ENCODE data around the gene MYL11.
"Not testable (repeated sequence)": the region's sequence is repeated elsewhere in the genome, so short reads cannot be mapped to it uniquely, and the experiment has no call there.

MYL11 gene

GRCh38 chr16:30374538-30374937 is at the start of gene MYL11:
TSS of gene MYL11 (plus strand) at chr16:30374802. CDS start at chr16:30374858, 56 bp downstream.
- DNase-seq (ENCODE audit: low spot score), result no peak

- DNase-seq (ENCODE audit: low spot score), result peak; percentile 74
Observed at GRCh38 chr16:30334473-30334989, 40.1 kb upstream of the MYL11 start.

GRCh38 chr16:30335028-30335597 is 39.5 kb upstream of the MYL11 start:
- peak; percentile 84 for DNase-seq (ENCODE audit: low spot score)

GRCh38 chr16:30335598-30336474 is 38.8 kb upstream of the MYL11 start:
- peak; percentile 13 for DNase-seq (ENCODE audit: low spot score)

GRCh38 chr16:30337964-30338357 is 36.6 kb upstream of the MYL11 start:
- DNase-seq (ENCODE audit: low spot score), result not testable (repeated sequence)

- not testable (repeated sequence) for DNase-seq (ENCODE audit: low spot score)
Observed at GRCh38 chr16:30338715-30339114, 35.9 kb upstream of the MYL11 start.

- DNase-seq (ENCODE audit: low spot score), result no peak
Observed at GRCh38 chr16:30340621-30341020, 34.0 kb upstream of the MYL11 start.

GRCh38 chr16:30341971-30342370 is 32.6 kb upstream of the MYL11 start:
- not testable (repeated sequence) for DNase-seq (ENCODE audit: low spot score)

GRCh38 chr16:30342751-30343490 is 31.7 kb upstream of the MYL11 start:
- DNase-seq (ENCODE audit: low spot score), result no peak

GRCh38 chr16:30343491-30343820 is 31.1 kb upstream of the MYL11 start:
- not testable (repeated sequence) for DNase-seq (ENCODE audit: low spot score)

GRCh38 chr16:30346286-30346685 is 28.3 kb upstream of the MYL11 start:
- DNase-seq (ENCODE audit: low spot score), result no peak

- DNase-seq (ENCODE audit: low spot score), result no peak
Observed at GRCh38 chr16:30348113-30348512, 26.5 kb upstream of the MYL11 start.

- no peak for DNase-seq (ENCODE audit: low spot score)
Observed at GRCh38 chr16:30348929-30349328, 25.7 kb upstream of the MYL11 start.

GRCh38 chr16:30349675-30350074 is 24.9 kb upstream of the MYL11 start:
- no peak for DNase-seq (ENCODE audit: low spot score)

- no peak for DNase-seq (ENCODE audit: low spot score)
Observed at GRCh38 chr16:30350134-30350871, 24.3 kb upstream of the MYL11 start.

GRCh38 chr16:30351001-30351441 is 23.6 kb upstream of the MYL11 start:
- DNase-seq (ENCODE audit: low spot score), result no peak

- DNase-seq (ENCODE audit: low spot score), result peak; percentile 80
Observed at GRCh38 chr16:30351586-30352419, 22.8 kb upstream of the MYL11 start.

GRCh38 chr16:30352488-30353401 is 21.9 kb upstream of the MYL11 start:
- DNase-seq (ENCODE audit: low spot score), result no peak

- no peak for DNase-seq (ENCODE audit: low spot score)
Observed at GRCh38 chr16:30353438-30354129, 21.0 kb upstream of the MYL11 start.

Data from GM03348 (cell line).